ENCODE data around the gene RANBP10. TPM values are rescaled to one million over a fixed set of nuclear protein-coding genes. Genes with fewer than 3 reads are reported as not detected.
A peak's percentile ranks its signal among the peaks of the same experiment; 100 is the strongest.

The RANBP10 gene
- total and polyA plus RNA-seq, 4 donors: 6.7 to 23.0 (median 14.3) TPM

GRCh38 chr16:67833415-67834241 lies 27.3 kb upstream of the RANBP10 start:
- peak; percentile 94 to 95 (median 95) for DNase-seq
- H3K27me3 ChIP-seq (ENCODE audit: control insufficient read depth in 3 of 3, insufficient read depth in 3 of 3, low read length in 2 of 3): no peaks in the 10 kb centered on the region
- peak overlapping the region; percentile 95 for H3K4me3 ChIP-seq
- H3K36me3 ChIP-seq (ENCODE audit: control insufficient read depth in 4 of 4, insufficient read depth in 4 of 4, low read length in 4 of 4): peaks cover 13 to 32% (median 22%) of the 10 kb centered on the region in 4 donors
- H3K9me3 ChIP-seq (ENCODE audit: control insufficient read depth in 4 of 4, insufficient read depth in 3 of 4, low read length in 3 of 4): no peaks in the 10 kb centered on the region
- peak overlapping the region; percentile 24 to 77 for H3K27ac ChIP-seq (ENCODE audit: low read depth in 1 of 2, low read length in 1 of 2)
- H3K9ac ChIP-seq (ENCODE audit: insufficient read depth in 1 of 2, low read length in 2 of 2): peak overlapping the region; percentile 76 to 85
- 0 to 1% methylated on average over 49 of the region's 49 CpGs for WGBS, 2 donors
- ATAC-seq (ENCODE audit: insufficient read depth, low FRiP score): peak; percentile 99
- peaks cover 0 to 18% (median 4%) of the 10 kb centered on the region in 5 donors for H3K4me1 ChIP-seq (ENCODE audit: control insufficient read depth in 5 of 5, insufficient read depth in 5 of 5, low read length in 5 of 5)
- TF ChIP-seq CTCF (IDR thresholded peaks at IDR 0.05; ENCODE audit: control extremely low read depth, extremely low read depth): no peak

GRCh38 chr16:67833030-67833414 lies 26.7 kb upstream of the RANBP10 start:
- Histone ChIP-seq H3K27me3 (ENCODE audit: control insufficient read depth in 3 of 3, insufficient read depth in 3 of 3, low read length in 2 of 3) (no peaks in the 10 kb centered on the region), H3K27ac (ENCODE audit: low read depth in 1 of 2, low read length in 1 of 2) (peak overlapping the region in 1 of 2 donors; percentile 77), H3K9ac (ENCODE audit: insufficient read depth in 1 of 2, low read length in 2 of 2) (peak overlapping the region; percentile 76 to 85), H3K4me3 (peak overlapping the region; percentile 95), H3K36me3 (ENCODE audit: control insufficient read depth in 4 of 4, insufficient read depth in 4 of 4, low read length in 4 of 4) (peaks cover 13 to 36% (median 24%) of the 10 kb centered on the region in 4 donors), H3K4me1 (ENCODE audit: control insufficient read depth in 5 of 5, insufficient read depth in 5 of 5, low read length in 5 of 5) (peaks cover 0 to 18% (median 4%) of the 10 kb centered on the region in 5 donors), H3K9me3 (ENCODE audit: control insufficient read depth in 4 of 4, insufficient read depth in 3 of 4, low read length in 3 of 4) (no peaks in the 10 kb centered on the region)
- ATAC-seq (ENCODE audit: insufficient read depth, low FRiP score) (peak; percentile 44), DNase-seq (no peak)
- WGBS, 2 donors: 1 to 3% methylated on average over 3 of the region's 3 CpGs
- TF ChIP-seq CTCF (IDR thresholded peaks at IDR 0.05; ENCODE audit: control extremely low read depth, extremely low read depth): no peak

GRCh38 chr16:67828651-67829050 lies 22.3 kb upstream of the RANBP10 start:
- ATAC-seq (ENCODE audit: insufficient read depth, low FRiP score) (no peak), DNase-seq (no peak)
- no peak overlapping the region for H3K9ac ChIP-seq (ENCODE audit: insufficient read depth in 1 of 2, low read length in 2 of 2)

More at GRCh38 chr16:67828651-67829050, 22.3 kb upstream of the RANBP10 start:
- Histone ChIP-seq H3K27ac (ENCODE audit: low read depth in 1 of 2, low read length in 1 of 2) (no peak overlapping the region), H3K4me3 (no peak overlapping the region), H3K9me3 (ENCODE audit: control insufficient read depth in 4 of 4, insufficient read depth in 3 of 4, low read length in 3 of 4) (no peaks in the 10 kb centered on the region), H3K36me3 (ENCODE audit: control insufficient read depth in 4 of 4, insufficient read depth in 4 of 4, low read length in 4 of 4) (peaks cover 13 to 46% (median 24%) of the 10 kb centered on the region in 4 donors), H3K27me3 (ENCODE audit: control insufficient read depth in 3 of 3, insufficient read depth in 3 of 3, low read length in 2 of 3) (no peaks in the 10 kb centered on the region), H3K4me1 (ENCODE audit: control insufficient read depth in 5 of 5, insufficient read depth in 5 of 5, low read length in 5 of 5) (peaks cover 0 to 12% (median 4%) of the 10 kb centered on the region in 5 donors)
- TF ChIP-seq CTCF (IDR thresholded peaks at IDR 0.05; ENCODE audit: control extremely low read depth, extremely low read depth): no peak
- WGBS, 2 donors: 95 to 97% methylated on average over 4 of the region's 4 CpGs

Measured in lung (tissue), 12 donors.